ENCODE results near the gene CD3G.

The CD3G gene

DNA sequence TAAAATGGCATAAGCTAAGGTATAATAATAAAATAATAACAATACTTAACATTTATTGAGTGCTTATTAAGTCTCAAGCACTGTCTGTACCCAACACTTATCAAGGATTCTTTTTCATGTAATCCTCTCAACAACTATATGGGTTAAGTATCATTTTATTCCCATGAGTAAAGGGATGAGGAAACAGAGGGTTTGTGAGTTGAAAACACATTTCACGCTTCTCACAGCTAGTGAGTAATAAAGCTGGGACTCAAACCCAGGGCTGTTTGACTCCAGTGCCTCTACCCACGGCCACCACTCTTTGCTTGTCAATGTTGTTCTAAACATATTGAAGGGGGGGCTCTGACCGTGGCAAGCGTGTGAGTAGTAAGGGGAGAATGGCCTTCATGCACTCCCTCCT is 30.9 kb upstream of the CD3G start:
- no peak overlapping the region for H3K4me3 ChIP-seq (replicated peaks; ENCODE audit: low read depth, low read length)
- no peak for DNase-seq (ENCODE audit: low read depth)
- TF ChIP-seq, protein P1, sequence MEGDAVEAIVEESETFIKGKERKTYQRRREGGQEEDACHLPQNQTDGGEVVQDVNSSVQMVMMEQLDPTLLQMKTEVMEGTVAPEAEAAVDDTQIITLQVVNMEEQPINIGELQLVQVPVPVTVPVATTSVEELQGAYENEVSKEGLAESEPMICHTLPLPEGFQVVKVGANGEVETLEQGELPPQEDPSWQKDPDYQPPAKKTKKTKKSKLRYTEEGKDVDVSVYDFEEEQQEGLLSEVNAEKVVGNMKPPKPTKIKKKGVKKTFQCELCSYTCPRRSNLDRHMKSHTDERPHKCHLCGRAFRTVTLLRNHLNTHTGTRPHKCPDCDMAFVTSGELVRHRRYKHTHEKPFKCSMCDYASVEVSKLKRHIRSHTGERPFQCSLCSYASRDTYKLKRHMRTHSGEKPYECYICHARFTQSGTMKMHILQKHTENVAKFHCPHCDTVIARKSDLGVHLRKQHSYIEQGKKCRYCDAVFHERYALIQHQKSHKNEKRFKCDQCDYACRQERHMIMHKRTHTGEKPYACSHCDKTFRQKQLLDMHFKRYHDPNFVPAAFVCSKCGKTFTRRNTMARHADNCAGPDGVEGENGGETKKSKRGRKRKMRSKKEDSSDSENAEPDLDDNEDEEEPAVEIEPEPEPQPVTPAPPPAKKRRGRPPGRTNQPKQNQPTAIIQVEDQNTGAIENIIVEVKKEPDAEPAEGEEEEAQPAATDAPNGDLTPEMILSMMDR (IDR thresholded peaks at IDR 0.05; ENCODE audit: low read length, missing control alignments) = no peak

DNA sequence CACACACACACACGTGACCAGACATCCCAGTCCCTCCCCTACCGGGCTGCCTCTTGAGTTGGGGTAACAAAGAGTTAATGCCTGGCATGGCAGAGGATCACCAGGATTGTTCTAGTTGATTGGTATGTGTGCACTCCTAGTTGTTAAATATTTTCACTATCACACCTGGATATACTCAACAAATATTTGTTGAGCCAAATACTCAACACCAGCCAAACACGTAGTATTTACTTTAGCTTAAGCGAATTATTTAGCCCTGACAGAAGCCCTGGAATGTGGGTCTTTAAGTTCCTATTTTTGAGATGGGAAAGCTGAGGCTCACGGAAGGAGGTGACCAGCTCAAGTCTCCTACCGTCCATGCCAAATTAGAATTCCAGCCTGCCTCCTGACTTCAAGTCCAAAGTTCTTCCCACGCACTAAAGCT is 29.1 kb upstream of the CD3G start:
- H3K4me3 ChIP-seq (replicated peaks; ENCODE audit: low read depth, low read length) = no peak overlapping the region
- DNase-seq (ENCODE audit: low read depth) = no peak
- TF ChIP-seq, protein P1 (IDR thresholded peaks at IDR 0.05; ENCODE audit: low read length, missing control alignments) = no peak

DNA sequence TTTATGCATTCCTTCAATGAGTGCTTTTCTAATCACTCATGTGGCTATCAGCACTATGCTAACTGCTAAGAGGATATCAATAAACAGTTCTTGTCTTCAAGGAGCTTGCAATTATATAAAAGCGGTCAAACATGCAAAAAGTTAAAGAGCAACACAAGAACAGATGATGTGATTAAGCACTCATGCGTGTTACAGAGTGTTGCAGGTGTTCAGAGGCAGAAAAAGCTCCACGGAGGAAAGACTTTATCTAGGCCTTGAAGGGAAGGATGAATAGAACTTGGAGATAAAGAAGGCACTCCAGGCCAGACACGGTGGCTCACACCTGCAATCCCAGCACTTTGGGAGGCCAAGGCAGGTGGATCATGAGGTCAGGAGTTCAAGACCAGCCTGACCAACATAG is 26.0 kb upstream of the CD3G start:
- DNase-seq (ENCODE audit: low read depth) = no peak
- H3K4me3 ChIP-seq (replicated peaks; ENCODE audit: low read depth, low read length) = no peak overlapping the region
- TF ChIP-seq, protein P1 (IDR thresholded peaks at IDR 0.05; ENCODE audit: low read length, missing control alignments) = no peak

DNA sequence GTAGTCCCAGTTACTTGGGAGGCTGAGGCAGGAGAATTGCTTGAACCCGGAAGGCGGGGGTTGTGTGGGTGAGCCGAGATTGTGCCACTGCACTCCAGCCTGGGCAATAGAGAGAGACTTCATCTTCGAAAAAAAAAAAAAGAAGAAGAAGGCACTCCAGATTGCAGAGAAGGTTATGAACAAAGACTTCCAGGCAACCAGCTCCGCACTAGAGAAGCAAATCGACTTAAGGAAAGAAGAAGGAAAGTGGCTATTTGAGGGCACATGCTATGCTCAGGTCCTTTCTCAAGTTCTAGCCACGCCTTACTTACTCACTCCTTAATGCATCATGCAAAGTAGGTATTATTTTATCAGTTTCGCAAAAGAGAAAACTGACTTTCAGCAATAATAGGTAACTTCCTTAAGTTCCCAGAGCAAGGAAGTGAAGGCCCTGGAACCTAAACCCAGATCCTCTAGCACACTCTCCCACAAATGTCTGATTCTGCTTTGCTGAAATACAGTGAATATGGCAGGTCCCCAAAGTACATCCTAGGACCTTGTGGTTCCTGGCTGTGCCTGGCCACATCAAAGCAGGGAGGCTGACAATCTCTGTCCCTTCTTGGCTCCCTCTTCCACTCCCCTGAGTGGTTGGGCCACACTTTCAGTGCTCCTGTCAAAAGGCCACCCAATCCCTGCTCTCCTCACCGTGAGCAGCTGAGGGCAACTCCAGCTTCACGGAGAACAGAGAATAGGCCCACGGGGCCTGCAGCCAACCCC is 25.4 kb upstream of the CD3G start:
- TF ChIP-seq, protein P1 (IDR thresholded peaks at IDR 0.05; ENCODE audit: low read length, missing control alignments) = no peak
- H3K4me3 ChIP-seq (replicated peaks; ENCODE audit: low read depth, low read length) = no peak overlapping the region

DNA sequence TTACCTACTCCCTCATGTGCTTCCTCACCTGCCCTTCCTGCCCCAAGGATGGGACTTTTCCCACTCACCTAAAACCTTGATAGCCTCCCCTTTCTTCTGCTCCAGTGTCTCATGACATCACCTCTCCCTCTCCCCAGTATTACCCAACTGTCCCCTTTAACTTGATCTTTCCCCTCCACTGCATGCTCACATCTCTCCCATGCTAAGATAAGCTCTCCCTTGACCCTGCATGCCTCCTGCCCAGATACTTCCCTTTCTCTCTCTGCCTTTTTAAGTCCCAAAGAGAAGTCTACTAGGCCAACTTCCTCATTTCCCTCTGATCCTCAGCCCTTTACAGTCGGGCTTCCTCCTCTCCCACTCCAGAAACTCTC is 24.8 kb upstream of the CD3G start:
- no peak for DNase-seq (ENCODE audit: low read depth)
- TF ChIP-seq, protein P1 (IDR thresholded peaks at IDR 0.05; ENCODE audit: low read length, missing control alignments) = no peak
- no peak overlapping the region for H3K4me3 ChIP-seq (replicated peaks; ENCODE audit: low read depth, low read length)

More for the DNA sequence above, 25.4 kb upstream of the CD3G start:
- no peak for DNase-seq (ENCODE audit: low read depth)

DNA sequence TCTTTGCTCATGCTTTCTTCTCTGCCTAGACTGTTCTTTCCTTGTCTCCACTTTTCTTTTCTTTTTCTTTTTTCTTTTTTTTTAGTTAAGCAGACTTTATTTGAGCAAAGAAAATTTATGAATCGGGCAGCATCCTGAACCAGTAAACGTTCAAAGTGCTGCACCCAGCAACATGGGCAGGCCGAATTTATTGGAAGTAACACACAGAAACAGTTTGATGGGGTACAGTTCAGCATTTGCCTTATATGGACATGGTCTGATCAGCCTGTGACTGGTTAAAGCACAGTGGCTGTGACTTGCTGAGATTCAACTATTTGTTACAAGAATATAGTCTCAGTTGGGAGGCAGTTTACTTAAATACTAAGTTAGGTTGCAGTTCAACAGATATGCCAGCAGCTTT is 23.6 kb upstream of the CD3G start:
- no peak for DNase-seq (ENCODE audit: low read depth)
- TF ChIP-seq, protein P1 (IDR thresholded peaks at IDR 0.05; ENCODE audit: low read length, missing control alignments) = no peak
- no peak overlapping the region for H3K4me3 ChIP-seq (replicated peaks; ENCODE audit: low read depth, low read length)
